ENCODE data around the gene CABP7. TPM values are rescaled to one million over a fixed set of nuclear protein-coding genes. Genes with fewer than 3 reads are reported as not detected.

The CABP7 gene
- total RNA-seq, 2 donors from 2014 or later: not detected

- Histone ChIP-seq H3K27me3 (no peaks in the 10 kb centered on the region), H3K36me3 (peaks cover 19% of the 10 kb centered on the region), H3K9me3 (no peaks in the 10 kb centered on the region), H3K4me3 (no peak overlapping the region), H3K27ac (no peak overlapping the region), H3K4me1 (no peaks in the 10 kb centered on the region)
- no peak for TF ChIP-seq CTCF (IDR thresholded peaks at IDR 0.05)
- DNase-seq (ENCODE audit: low spot score): no peak
These were observed 15.6 kb downstream of the CABP7 start for GRCh38 chr22:29735416-29735815.

- no peaks in the 10 kb centered on the region for H3K27me3 ChIP-seq
- no peak overlapping the region for H3K27ac ChIP-seq
- H3K36me3 ChIP-seq: peaks cover 18% of the 10 kb centered on the region
- no peak overlapping the region for H3K4me3 ChIP-seq
- no peak for DNase-seq (ENCODE audit: low spot score)
- TF ChIP-seq CTCF (IDR thresholded peaks at IDR 0.05): no peak
- H3K4me1 ChIP-seq: no peaks in the 10 kb centered on the region
- H3K9me3 ChIP-seq: no peaks in the 10 kb centered on the region
These were observed 17.7 kb downstream of the CABP7 start for GRCh38 chr22:29737251-29738117.

- no peak for TF ChIP-seq CTCF (IDR thresholded peaks at IDR 0.05)
- H3K27me3 ChIP-seq: no peaks in the 10 kb centered on the region
- peaks cover 18% of the 10 kb centered on the region for H3K36me3 ChIP-seq
- no peaks in the 10 kb centered on the region for H3K9me3 ChIP-seq
- no peak overlapping the region for H3K4me3 ChIP-seq
- no peaks in the 10 kb centered on the region for H3K4me1 ChIP-seq
- no peak for DNase-seq (ENCODE audit: low spot score)
- no peak overlapping the region for H3K27ac ChIP-seq
These were observed 18.5 kb downstream of the CABP7 start for GRCh38 chr22:29738118-29738815.

GRCh38 chr22:29739346-29739875 is 19.6 kb downstream of the CABP7 start:
- no peak overlapping the region for H3K4me3 ChIP-seq
- no peaks in the 10 kb centered on the region for H3K4me1 ChIP-seq
- no peaks in the 10 kb centered on the region for H3K9me3 ChIP-seq
- TF ChIP-seq CTCF (IDR thresholded peaks at IDR 0.05): no peak
- H3K27me3 ChIP-seq: no peaks in the 10 kb centered on the region
- H3K36me3 ChIP-seq: peaks cover 18% of the 10 kb centered on the region
- no peak overlapping the region for H3K27ac ChIP-seq
- DNase-seq (ENCODE audit: low spot score): no peak

GRCh38 chr22:29740216-29740615 is 20.4 kb downstream of the CABP7 start:
- Histone ChIP-seq H3K9me3 (no peaks in the 10 kb centered on the region), H3K27me3 (no peaks in the 10 kb centered on the region), H3K4me3 (no peak overlapping the region), H3K4me1 (no peaks in the 10 kb centered on the region), H3K27ac (no peak overlapping the region), H3K36me3 (peaks cover 18% of the 10 kb centered on the region)
- no peak for TF ChIP-seq CTCF (IDR thresholded peaks at IDR 0.05)
- no peak for DNase-seq (ENCODE audit: low spot score)
